ENCODE data around the gene PCBP2. TPM values are rescaled to one million over a fixed set of nuclear protein-coding genes. Genes with fewer than 3 reads are reported as not detected.
A peak's percentile ranks its signal among the peaks of the same experiment; 100 is the strongest.
"Not testable (repeated sequence)": the region's sequence is repeated elsewhere in the genome, so short reads cannot be mapped to it uniquely, and the experiment has no call there.

The PCBP2 gene
- 100 to 1,000 TPM; 547 to 779 (median 652) TPM for total RNA-seq
- polyA plus RNA-seq = 100 to 1,000 TPM; 449 to 459 (median 459) TPM
- long read RNA-seq, donor 1, transcript PCBP2-207 (15 exons, 1,457 nt) = major isoform, 10 of 267 reads
- long read RNA-seq, donor 1, transcript PCBP2-209 (3 exons, 1,696 nt) = minor isoform, 9 of 267 reads
- long read RNA-seq, donor 1, partial matches to known transcripts = 225 of 267 reads
- long read RNA-seq, donor 1, other reads (novel, unspliced or antisense) = 9 of 267 reads
- long read RNA-seq, donor 2, transcript PCBP2-203 (13 exons, 3,026 nt) = minor isoform, 6 of 73 reads
- long read RNA-seq, donor 2, transcript PCBP2-207 (15 exons, 1,457 nt) = minor isoform, 7 of 73 reads
- long read RNA-seq, donor 2, transcript PCBP2-202 (15 exons, 1,814 nt) = major isoform, 9 of 73 reads
- long read RNA-seq, donor 2, transcript PCBP2-209 (3 exons, 1,696 nt) = minor isoform, 5 of 73 reads
- long read RNA-seq, donor 2, partial matches to known transcripts = 26 of 73 reads
- long read RNA-seq, donor 2, other reads (novel, unspliced or antisense) = 6 of 73 reads

- no peaks in the 10 kb centered on the region for H3K27me3 ChIP-seq (replicated peaks in 1 of 7)
- DNase-seq = peak; percentile 100
- TF ChIP-seq CTCF (IDR thresholded peaks at IDR 0.05 in 8 of 11, conservative IDR thresholded peaks at IDR 0.05 in 3 of 11) (peak; percentile 87 to 99 (median 95)), POLR2A (IDR thresholded peaks at IDR 0.05) (peak in 2 of 3 donors; percentile 47 to 64), POLR2AphosphoS5 (IDR thresholded peaks at IDR 0.05) (peak; percentile 95 to 99 (median 97))
- H3K27ac ChIP-seq = peak within 1 kb of the TSS; percentile 84 to 97 (median 97)
- intact Hi-C loops (cut with DNase I; ENCODE audit: low total_unique reads) = loop anchor here (10.0 kb wide), 1 partner anchor 53 kb away; the partner anchor contains the start of genes NPFF and TARBP2
- H3K36me3 ChIP-seq = peaks cover 10 to 70% (median 45%) of the 10 kb centered on the region in 6 donors
- H3K4me1 ChIP-seq = peaks cover 25 to 61% (median 36%) of the 10 kb centered on the region in 6 donors
- no peaks in the 10 kb centered on the region for H3K9me3 ChIP-seq
- H3K4me3 ChIP-seq = peak within 1 kb of the TSS; percentile 59 to 83 (median 69)
- 0 to 1% (median 0%) methylated on average over 21 to 30 of the region's 32 CpGs for WGBS, 5 donors
Measured at GRCh38 chr12:53451661-53452158, at the start of gene PCBP2. TSS of gene PCBP2 (plus strand) at chr12:53452102. CDS start at chr12:53454801, 2,699 bp downstream.

GRCh38 chr12:53402351-53402750 lies 49.6 kb upstream of the PCBP2 start:
- H3K4me1 ChIP-seq = peaks cover 0 to 33% (median 9%) of the 10 kb centered on the region in 6 donors
- H3K4me3 ChIP-seq; H3K9me3 ChIP-seq; intact Hi-C loops (cut with DNase I; ENCODE audit: low total_unique reads); H3K27ac ChIP-seq; H3K27me3 ChIP-seq (replicated peaks in 1 of 7): not testable (repeated sequence)
- DNase-seq = peak; percentile 29
- peak in 1 of 3 donors; percentile 12 for TF ChIP-seq POLR2AphosphoS5 (IDR thresholded peaks at IDR 0.05)
- H3K36me3 ChIP-seq = peaks cover 0 to 94% (median 40%) of the 10 kb centered on the region in 6 donors
- WGBS, 5 donors = 95 to 98% (median 96%) methylated on average over 16 of the region's 16 CpGs

- Histone ChIP-seq H3K4me3 (no peak overlapping the region), H3K27me3 (replicated peaks in 1 of 7) (no peaks in the 10 kb centered on the region), H3K4me1 (peaks cover 0 to 27% (median 6%) of the 10 kb centered on the region in 6 donors), H3K27ac (no peak overlapping the region), H3K9me3 (no peaks in the 10 kb centered on the region), H3K36me3 (peaks cover 0 to 94% (median 45%) of the 10 kb centered on the region in 6 donors)
- TF ChIP-seq POLR2A (IDR thresholded peaks at IDR 0.05) = no peak
- TF ChIP-seq CTCF (IDR thresholded peaks at IDR 0.05 in 8 of 11, conservative IDR thresholded peaks at IDR 0.05 in 3 of 11) = no peak
- TF ChIP-seq POLR2AphosphoS5 (IDR thresholded peaks at IDR 0.05) = no peak
- WGBS, 5 donors = 82 to 91% (median 86%) methylated on average over 7 of the region's 7 CpGs
- intact Hi-C loops (cut with DNase I; ENCODE audit: low total_unique reads) = no loop called here
- no peak for DNase-seq
Measured at GRCh38 chr12:53402871-53403270, 49.0 kb upstream of the PCBP2 start.

- H3K4me3 ChIP-seq = no peak overlapping the region
- H3K27me3 ChIP-seq (replicated peaks in 1 of 7) = no peaks in the 10 kb centered on the region
- TF ChIP-seq POLR2AphosphoS5 (IDR thresholded peaks at IDR 0.05) = no peak
- TF ChIP-seq CTCF (IDR thresholded peaks at IDR 0.05 in 8 of 11, conservative IDR thresholded peaks at IDR 0.05 in 3 of 11) = no peak
- no peak for TF ChIP-seq POLR2A (IDR thresholded peaks at IDR 0.05)
- intact Hi-C loops (cut with DNase I; ENCODE audit: low total_unique reads) = no loop called here
- H3K9me3 ChIP-seq = no peaks in the 10 kb centered on the region
- 87 to 99% (median 96%) methylated on average over 5 of the region's 5 CpGs for WGBS, 5 donors
- H3K27ac ChIP-seq = no peak overlapping the region
- H3K36me3 ChIP-seq = peaks cover 3 to 83% (median 65%) of the 10 kb centered on the region in 6 donors
- DNase-seq = peak; percentile 16
- peaks cover 15 to 53% (median 37%) of the 10 kb centered on the region in 6 donors for H3K4me1 ChIP-seq
Measured at GRCh38 chr12:53410951-53411350, 41.0 kb upstream of the PCBP2 start.

All from spleen (tissue), 13 donors.